Ascending aorta (tissue), 2 donors: ENCODE measurements around the gene DNAJC30. TPM values are rescaled to one million over a fixed set of nuclear protein-coding genes. Genes with fewer than 3 reads are reported as not detected.
"Not testable (repeated sequence)": the region's sequence is repeated elsewhere in the genome, so short reads cannot be mapped to it uniquely, and the experiment has no call there.

ENCODE experiments used
- DNase-seq, 2 donors: peaks; one replicate each; pipeline ENCODE4 v3.0.0-alpha.2; 2019; ENCODE audit warnings: low spot score in 2 of 2
- H3K27ac ChIP-seq, 2 donors: fragments of 200-600 bp; sonication (generic); one replicate each; pipeline ENCODE4 v1.5.1; 2016 to 2017; ENCODE audit warnings: mild to moderate bottlenecking in 1 of 2
- H3K27me3 ChIP-seq: fragments of 200-600 bp; sonication (generic); one replicate; pipeline ENCODE4 v1.5.1; 2017
- H3K36me3 ChIP-seq, 2 donors: fragments of 200-600 bp; sonication (generic); one replicate each; pipeline ENCODE4 v1.5.1; 2016
- H3K4me1 ChIP-seq, 2 donors: fragments of 200-600 bp; sonication (generic); one replicate each; pipeline ENCODE4 v1.5.1; 2016 to 2017; ENCODE audit warnings: mild to moderate bottlenecking in 1 of 2
- H3K4me3 ChIP-seq, 2 donors: fragments of 200-600 bp; sonication (generic); one replicate each; pipeline ENCODE4 v1.5.1; 2016 to 2017; ENCODE audit warnings: mild to moderate bottlenecking in 1 of 2
- H3K9me3 ChIP-seq, 2 donors: fragments of 200-600 bp; sonication (generic); one replicate each; pipeline ENCODE4 v1.5.1; 2016
- intact Hi-C: fragments of 100-400 bp; cut with DNase I; formaldehyde crosslinking; loops from one replicate; pipeline ENCODE4 v1.15.1; 2023
- total RNA-seq: library from RNA; depleted of rRNA; stranded (reverse); fragments of >200 nt; gene quantifications from one replicate; pipeline ENCODE4 v1.1.0, GENCODE V29; 2016
- TF ChIP-seq, protein P1 (sequence below), 3 experiments: fragments of 200-600 bp in 2 of 3; fragments of 450-650 bp in 1 of 3; sonication (generic) in 2 of 3; IDR thresholded peaks; one replicate each; pipeline ENCODE4 v1.5.1; 2016 to 2019; ENCODE audit warnings: antibody characterized with exemption in 3 of 3, mild to moderate bottlenecking in 1 of 3, moderate library complexity in 1 of 3

Gene DNAJC30
- total RNA-seq, 1 donor from 2014 or later: 16.0 TPM

DNA sequence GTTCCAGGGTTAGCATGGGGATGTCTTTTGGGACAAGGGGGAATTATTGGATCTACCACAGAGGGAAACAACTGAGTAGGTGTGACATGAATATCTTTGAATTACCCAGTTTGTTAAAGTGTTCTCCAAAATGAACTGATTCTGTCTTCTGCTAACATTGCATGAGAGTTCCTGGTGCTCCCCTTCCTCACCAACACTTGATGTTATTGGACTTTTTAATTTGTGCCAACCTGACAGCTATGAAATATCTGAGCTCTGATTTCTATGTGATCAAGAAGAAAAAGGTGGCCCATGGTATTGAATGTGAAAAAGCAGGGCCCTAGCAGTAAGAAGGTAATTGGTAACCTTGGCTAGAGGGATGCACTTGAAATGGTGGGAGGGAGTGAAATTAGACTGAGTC lies 20.2 kb downstream of the DNAJC30 start:
- TF ChIP-seq, protein P1, sequence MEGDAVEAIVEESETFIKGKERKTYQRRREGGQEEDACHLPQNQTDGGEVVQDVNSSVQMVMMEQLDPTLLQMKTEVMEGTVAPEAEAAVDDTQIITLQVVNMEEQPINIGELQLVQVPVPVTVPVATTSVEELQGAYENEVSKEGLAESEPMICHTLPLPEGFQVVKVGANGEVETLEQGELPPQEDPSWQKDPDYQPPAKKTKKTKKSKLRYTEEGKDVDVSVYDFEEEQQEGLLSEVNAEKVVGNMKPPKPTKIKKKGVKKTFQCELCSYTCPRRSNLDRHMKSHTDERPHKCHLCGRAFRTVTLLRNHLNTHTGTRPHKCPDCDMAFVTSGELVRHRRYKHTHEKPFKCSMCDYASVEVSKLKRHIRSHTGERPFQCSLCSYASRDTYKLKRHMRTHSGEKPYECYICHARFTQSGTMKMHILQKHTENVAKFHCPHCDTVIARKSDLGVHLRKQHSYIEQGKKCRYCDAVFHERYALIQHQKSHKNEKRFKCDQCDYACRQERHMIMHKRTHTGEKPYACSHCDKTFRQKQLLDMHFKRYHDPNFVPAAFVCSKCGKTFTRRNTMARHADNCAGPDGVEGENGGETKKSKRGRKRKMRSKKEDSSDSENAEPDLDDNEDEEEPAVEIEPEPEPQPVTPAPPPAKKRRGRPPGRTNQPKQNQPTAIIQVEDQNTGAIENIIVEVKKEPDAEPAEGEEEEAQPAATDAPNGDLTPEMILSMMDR (IDR thresholded peaks at IDR 0.05): no peak
- intact Hi-C loops: no loop called here
- no peaks in the 10 kb centered on the region for H3K27me3 ChIP-seq

DNA sequence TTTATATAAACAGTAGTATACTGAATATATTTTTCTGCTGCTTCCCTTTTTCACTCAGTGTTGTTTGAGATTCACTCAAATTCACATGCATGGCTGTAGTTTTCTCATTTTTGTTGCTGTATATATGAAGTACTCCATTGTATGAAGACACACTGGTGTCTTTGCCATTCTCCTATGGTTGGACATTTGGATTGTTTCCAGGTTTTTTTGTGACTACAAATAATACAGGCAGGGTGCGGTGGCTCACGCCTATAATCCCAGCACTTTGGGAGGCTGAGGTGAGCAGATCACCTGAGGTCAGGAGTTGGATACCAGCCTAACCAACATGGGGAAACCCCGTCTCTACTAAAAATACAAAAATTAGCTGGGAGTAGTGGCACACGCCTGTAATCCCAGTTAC lies 22.7 kb downstream of the DNAJC30 start:
- H3K36me3 ChIP-seq, H3K9me3 ChIP-seq, H3K4me3 ChIP-seq, DNase-seq, H3K4me1 ChIP-seq, H3K27ac ChIP-seq, H3K27me3 ChIP-seq, intact Hi-C loops: not testable (repeated sequence)

More for the DNA sequence above, 20.2 kb downstream of the DNAJC30 start:
- H3K4me1 ChIP-seq: peaks cover 0 to 4% of the 10 kb centered on the region in 2 donors
- no peak overlapping the region for H3K27ac ChIP-seq
- H3K36me3 ChIP-seq: no peaks in the 10 kb centered on the region
- DNase-seq: no peak
- H3K9me3 ChIP-seq: peaks cover 0 to 5% of the 10 kb centered on the region in 2 donors
- H3K4me3 ChIP-seq: no peak overlapping the region

DNA sequence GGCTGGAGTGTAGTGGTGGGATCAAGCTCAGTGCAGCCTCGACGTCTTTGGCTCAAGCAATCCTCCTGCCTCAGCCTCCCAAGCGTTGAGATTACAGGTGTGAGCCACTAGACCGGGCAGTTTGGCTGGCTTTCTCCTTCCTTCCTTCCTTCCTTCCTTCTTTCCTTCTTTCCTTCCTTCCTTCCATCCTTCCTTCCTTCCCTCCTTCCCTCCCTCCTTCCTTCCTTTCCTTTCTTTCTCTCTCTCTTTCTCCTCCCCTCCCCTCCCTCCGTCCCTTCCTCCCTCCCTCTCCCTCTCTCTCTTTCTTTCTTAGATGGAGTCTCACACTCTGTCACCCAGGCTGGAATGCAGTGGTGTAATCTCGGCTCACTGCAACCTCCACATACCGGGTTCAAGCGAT lies 23.3 kb downstream of the DNAJC30 start:
- Histone ChIP-seq H3K9me3 (peaks cover 0 to 5% of the 10 kb centered on the region in 2 donors), H3K27ac (no peak overlapping the region), H3K36me3 (no peaks in the 10 kb centered on the region), H3K27me3 (no peaks in the 10 kb centered on the region), H3K4me3 (no peak overlapping the region), H3K4me1 (no peaks in the 10 kb centered on the region)
- intact Hi-C loops: no loop called here
- no peak for DNase-seq
- TF ChIP-seq, protein P1 (IDR thresholded peaks at IDR 0.05): no peak

DNA sequence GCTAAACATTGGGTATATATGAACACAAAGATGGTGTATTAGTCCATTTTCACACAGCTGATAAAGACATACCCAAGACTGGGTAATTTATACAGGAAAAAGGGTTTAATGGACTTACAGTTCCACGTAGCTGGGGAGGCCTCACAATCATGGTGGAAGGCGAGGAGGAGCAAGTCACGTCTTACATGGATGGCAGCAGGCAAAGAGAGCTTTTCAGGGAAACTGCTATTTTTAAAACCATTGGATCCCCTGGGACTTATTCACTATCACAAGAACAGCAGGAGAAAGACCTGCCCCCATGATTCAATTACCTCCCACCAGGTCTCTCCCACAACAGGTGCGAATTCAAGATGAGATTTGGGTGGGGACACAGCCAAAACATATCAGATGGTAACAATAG lies 27.9 kb downstream of the DNAJC30 start:
- H3K4me3 ChIP-seq, H3K27ac ChIP-seq, DNase-seq, H3K27me3 ChIP-seq, intact Hi-C loops, H3K4me1 ChIP-seq, H3K9me3 ChIP-seq, H3K36me3 ChIP-seq: not testable (repeated sequence)

DNA sequence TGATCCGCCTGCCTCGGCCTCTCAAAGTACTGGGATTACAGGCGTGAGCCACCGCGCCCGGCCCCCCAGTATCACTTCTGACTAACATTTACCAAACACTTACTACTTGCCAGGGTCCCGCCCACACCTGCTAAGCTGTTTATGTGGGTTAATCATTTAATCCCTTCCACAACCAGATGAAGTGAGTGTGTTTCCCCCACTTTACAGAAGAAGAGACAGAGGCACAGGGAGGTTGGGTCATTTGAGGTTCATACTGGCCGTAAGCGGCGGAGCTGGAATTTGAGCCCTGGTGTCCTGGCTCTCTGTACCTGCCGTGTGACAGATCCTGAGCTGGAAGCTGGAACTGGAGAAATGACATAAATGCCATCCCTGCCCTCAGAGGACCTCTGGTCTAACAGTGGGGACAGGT lies 30.7 kb downstream of the DNAJC30 start:
- TF ChIP-seq, protein P1 (IDR thresholded peaks at IDR 0.05): no peak
- no peak for DNase-seq
- H3K4me3 ChIP-seq: no peak overlapping the region
- H3K36me3 ChIP-seq: no peaks in the 10 kb centered on the region
- H3K27ac ChIP-seq: no peak overlapping the region
- H3K4me1 ChIP-seq: peaks cover 0 to 4% of the 10 kb centered on the region in 2 donors
- no peaks in the 10 kb centered on the region for H3K9me3 ChIP-seq
- H3K27me3 ChIP-seq: no peaks in the 10 kb centered on the region
- intact Hi-C loops: no loop called here

DNA sequence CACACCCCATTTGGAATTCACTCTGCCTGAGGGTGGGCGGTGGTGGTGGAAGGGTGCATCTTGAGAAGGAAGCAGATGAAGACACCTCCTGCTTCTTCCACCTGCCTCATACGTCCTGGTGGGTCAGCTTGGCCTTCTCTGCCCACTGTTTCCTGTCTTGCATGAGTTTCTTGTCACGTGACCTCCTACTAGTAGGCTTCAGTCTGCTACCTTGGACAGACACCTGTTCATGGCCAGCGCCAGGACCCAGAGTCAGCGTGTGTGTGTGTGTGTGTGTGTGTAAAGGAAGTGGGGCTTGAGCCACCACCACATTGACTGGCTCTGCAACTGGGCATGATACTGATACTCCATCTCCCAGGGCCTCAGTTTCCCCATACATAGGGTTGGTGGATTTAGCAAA lies 32.7 kb downstream of the DNAJC30 start:
- DNase-seq: no peak
- peaks cover 8% of the 10 kb centered on the region for H3K27me3 ChIP-seq

More for the DNA sequence above, 32.7 kb downstream of the DNAJC30 start:
- Histone ChIP-seq H3K4me1 (peaks cover 0 to 4% of the 10 kb centered on the region in 2 donors), H3K36me3 (no peaks in the 10 kb centered on the region), H3K9me3 (no peaks in the 10 kb centered on the region), H3K27ac (no peak overlapping the region), H3K4me3 (no peak overlapping the region)
- intact Hi-C loops: no loop called here
- TF ChIP-seq, protein P1 (IDR thresholded peaks at IDR 0.05): no peak
